ENCODE results near the gene MAG. TPM values are rescaled to one million over a fixed set of nuclear protein-coding genes. Genes with fewer than 3 reads are reported as not detected.

The MAG gene
- total RNA-seq, 1 donor from 2014 or later: 0.09 TPM

- intact Hi-C loops (cut with micrococcal nuclease): no loop called here
Observed at GRCh38 chr19:35314858-35315470, 23.0 kb downstream of the MAG start.

GRCh38 chr19:35315883-35316282 is 23.9 kb downstream of the MAG start:
- intact Hi-C loops (cut with micrococcal nuclease): no loop called here

- intact Hi-C loops (cut with micrococcal nuclease): no loop called here
Observed at GRCh38 chr19:35316560-35316959, 24.6 kb downstream of the MAG start.

GRCh38 chr19:35317464-35318043 is 25.6 kb downstream of the MAG start:
- intact Hi-C loops (cut with micrococcal nuclease): no loop called here

- intact Hi-C loops (cut with micrococcal nuclease): no loop called here
Observed at GRCh38 chr19:35318679-35319448, 26.9 kb downstream of the MAG start.

GRCh38 chr19:35320065-35320713 is 28.2 kb downstream of the MAG start:
- intact Hi-C loops (cut with micrococcal nuclease): no loop called here

- intact Hi-C loops (cut with micrococcal nuclease): no loop called here
Observed at GRCh38 chr19:35321291-35321690, 29.3 kb downstream of the MAG start.

- intact Hi-C loops (cut with micrococcal nuclease): no loop called here
Observed at GRCh38 chr19:35322014-35322413, 30.1 kb downstream of the MAG start.

GRCh38 chr19:35327642-35328041 is 35.7 kb downstream of the MAG start:
- intact Hi-C loops (cut with micrococcal nuclease): no loop called here

GRCh38 chr19:35328851-35329285 is 36.9 kb downstream of the MAG start, which contains the start of gene CD22:
Gene CD22 (plus strand): TSS chr19:35329187. CDS start chr19:35332041, 2,854 bp downstream.
- intact Hi-C loops (cut with micrococcal nuclease): no loop called here

- intact Hi-C loops (cut with micrococcal nuclease): no loop called here
Observed at GRCh38 chr19:35329323-35329722, 37.4 kb downstream of the MAG start.

GRCh38 chr19:35330475-35330874 is 38.5 kb downstream of the MAG start:
- intact Hi-C loops (cut with micrococcal nuclease): no loop called here

- intact Hi-C loops (cut with micrococcal nuclease): no loop called here
Observed at GRCh38 chr19:35331551-35332214, 39.7 kb downstream of the MAG start.

GRCh38 chr19:35332817-35333216 is 40.9 kb downstream of the MAG start:
- intact Hi-C loops (cut with micrococcal nuclease): no loop called here

- intact Hi-C loops (cut with micrococcal nuclease): no loop called here
Observed at GRCh38 chr19:35334144-35334753, 42.3 kb downstream of the MAG start.

GRCh38 chr19:35336166-35336955 is 44.4 kb downstream of the MAG start:
- intact Hi-C loops (cut with micrococcal nuclease): no loop called here

- intact Hi-C loops (cut with micrococcal nuclease): no loop called here
Observed at GRCh38 chr19:35337097-35337983, 45.4 kb downstream of the MAG start.

- intact Hi-C loops (cut with micrococcal nuclease): no loop called here
Observed at GRCh38 chr19:35337984-35338296, 46.0 kb downstream of the MAG start.

GRCh38 chr19:35340431-35340830 is 48.5 kb downstream of the MAG start:
- intact Hi-C loops (cut with micrococcal nuclease): no loop called here

Data from T-helper 2 cell treated with Interferon-gamma antibody and Interleukin-4, amounts not matched to agents 100 ng/mL and 5 ng/mL, for 36 hours (primary cell).